Adrenal gland (tissue), 19 donors: Measurements from ENCODE around the gene MYH1. TPM values are rescaled to one million over a fixed set of nuclear protein-coding genes. Genes with fewer than 3 reads are reported as not detected.

Source experiments
- DNase-seq, 7 donors: peaks; one replicate each; pipeline ENCODE4 v3.0.0-alpha.2; 2019 to 2020
- H3K27ac ChIP-seq, 5 donors: fragments of 200-600 bp; sonication (generic) in 4 of 5; 1 replicate in 3 of 5; 2 replicates in 2 of 5; pipeline versions ENCODE4 v1.5.1 to v1.8.0; 2016 to 2020; ENCODE audit warnings: mild to moderate bottlenecking in 1 of 5
- H3K27me3 ChIP-seq: fragments of 200-600 bp; 2 replicates; pipeline ENCODE4 v1.8.0; 2021
- H3K36me3 ChIP-seq, 2 donors: fragments of 200-600 bp; replicated peaks in 1 of 2; 1 replicate in 1 of 2; 2 replicates in 1 of 2; pipeline versions ENCODE4 v1.5.1 to v1.8.0; 2018 to 2022
- H3K4me1 ChIP-seq, 2 donors: fragments of 200-600 bp; replicated peaks in 1 of 2; 1 replicate in 1 of 2; 2 replicates in 1 of 2; pipeline versions ENCODE4 v1.5.1 to v1.8.0; 2018 to 2021
- H3K4me3 ChIP-seq, 4 donors: fragments of 200-600 bp; sonication (generic) in 3 of 4; one replicate each; pipeline ENCODE4 v1.5.1; 2016 to 2018
- H3K9me3 ChIP-seq, 3 donors: fragments of 200-600 bp; sonication (generic) in 1 of 3; replicated peaks in 1 of 3; 1 replicate in 2 of 3; 2 replicates in 1 of 3; pipeline versions ENCODE4 v1.5.1 to v1.8.0; 2016 to 2021
- POLR2A ChIP-seq, 2 donors: fragments of 450-650 bp; IDR thresholded peaks; one replicate each; pipeline ENCODE4 v1.6.1; 2017; ENCODE audit warnings: antibody characterized with exemption in 2 of 2, mild to moderate bottlenecking in 2 of 2, moderate library complexity in 1 of 2
- WGBS, 4 donors: extraction: QIAGEN DNeasy Blood & Tissue Kit in 2 of 4; methylation state at CpG; one replicate each; pipeline versions ENCODE4 v1.1.5 to v1.1.7; 2013 to 2017; 5-methylcytosine and 5-hydroxymethylcytosine counted together
- intact Hi-C, 2 donors: fragments of 100-400 bp; cut with DNase I; formaldehyde crosslinking; loops; one replicate each; pipeline versions ENCODE4 v1.14.1 to v1.15.0; 2022 to 2023
- long read RNA-seq, 10 donors: library from polyadenylated mRNA in 3 of 10; unstranded in 2 of 10; stranded (forward) in 1 of 10; transcript quantifications; one replicate each; pipeline ENCODE4 v2.0.0 and lab custom pipeline, GENCODE V29; 2021 to 2026
- polyA plus RNA-seq, 3 donors: library from polyadenylated mRNA; stranded (reverse); fragments of 200-250 nt in 2 of 3; fragments of 350-450 nt in 1 of 3; fragmentation: Illumina TruSeq in 1 of 3; extraction: RNeasy Lipid Tissue Mini Kit (QIAGEN cat#74804) in 1 of 3; gene quantifications; one replicate each; pipeline ENCODE4 v1.2.3, GENCODE V29; 2013 to 2014
- total RNA-seq, 9 donors: library from RNA; depleted of rRNA in 4 of 9; stranded (reverse); fragments of >200 nt in 4 of 9; fragments of 120-200 nt in 1 of 9; fragmentation: NEBNext Ultra II Directional in 1 of 9; extraction: Animal tissue kit (Norgen Biotek cat#: 25700) in 1 of 9; gene quantifications; one replicate each; pipeline versions ENCODE4 v1.1.0 to v1.2.4, GENCODE V29; 2013 to 2023
- TF ChIP-seq, protein P1 (sequence below), 6 experiments: fragments of 450-650 bp in 4 of 6; fragments of 200-600 bp in 2 of 6; sonication (generic) in 1 of 6; IDR thresholded peaks; 1 replicate in 5 of 6; 2 replicates in 1 of 6; pipeline versions ENCODE4 v1.5.1 to v1.8.0; 2016 to 2021; ENCODE audit warnings: antibody characterized with exemption in 6 of 6, mild to moderate bottlenecking in 2 of 6, moderate library complexity in 1 of 6
- donor health status: healthy with polysubstance abuse.
- donor health status: Bipolar disorder and iron deficiency.
- donor health status: DM: yes; HTN: yes; CAD: no.
- donor health status: DM: no; HTN: no; CAD: no.
- donor health status: DM: no; HTN: no; CAD: no.
- donor health status: DM: yes; HTN: yes; CAD: no.

MYH1 gene
- total RNA-seq (1 to 10 TPM in 1 of 9 donors, not detected in 8; 1.9 TPM), polyA plus RNA-seq (under 1 TPM in 1 of 3 donors, not detected in 2; 0.07 TPM)
- long read RNA-seq, donor 1, result 0 reads
- long read RNA-seq, donor 2, result 0 reads
- long read RNA-seq, donor 3, result 0 reads
- long read RNA-seq, donor 4, result 0 reads
- long read RNA-seq, donor 5, result 0 reads
- long read RNA-seq, donor 6, result 0 reads
- long read RNA-seq, donor 7, result 0 reads
- long read RNA-seq, donor 8, result 0 reads
- long read RNA-seq, donor 9, result 0 reads
- long read RNA-seq, donor 10, result 0 reads

DNA sequence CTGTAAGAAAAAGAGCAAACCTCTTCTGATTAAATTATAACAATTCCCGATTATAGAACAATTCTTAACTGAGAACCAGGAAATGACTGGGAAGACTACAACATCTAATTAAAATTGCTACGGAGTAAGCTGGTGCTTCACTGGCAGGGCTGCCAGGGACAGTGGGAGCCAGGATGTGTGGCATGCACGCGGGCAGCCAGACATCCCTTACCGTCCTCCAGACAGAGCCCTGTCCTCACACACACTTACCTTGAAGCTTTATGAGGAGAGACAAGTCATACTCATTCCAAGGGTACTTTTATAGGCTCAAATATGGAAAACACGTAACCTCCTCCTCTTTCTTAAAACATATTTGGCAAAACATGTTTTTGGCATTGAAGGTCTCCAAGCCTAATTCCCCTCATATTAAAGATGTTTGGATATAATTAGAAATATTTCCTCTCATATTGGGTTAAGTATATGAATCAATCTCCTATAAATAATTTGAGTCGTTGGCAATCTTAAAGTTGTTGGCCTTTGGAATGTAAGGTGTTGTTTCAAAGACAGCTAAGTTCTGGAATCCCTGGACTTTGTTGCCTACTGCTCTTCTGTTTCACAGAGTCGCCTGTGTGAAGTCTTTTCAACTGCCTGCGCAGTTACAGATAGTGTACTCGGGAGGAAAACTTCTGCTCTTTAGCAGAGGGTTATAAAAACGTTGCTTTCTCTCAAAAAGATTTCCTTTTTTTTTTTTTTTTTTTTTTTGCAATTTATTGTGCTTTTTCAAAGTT is at the start of gene MYH1:
Gene MYH1 (minus strand): TSS at position 272 of the 767 bp plus-strand sequence. CDS start 1,900 bp downstream, outside the sequence.
- no peaks in the 10 kb centered on the region for H3K27me3 ChIP-seq
- no peaks in the 10 kb centered on the region for H3K36me3 ChIP-seq
- TF ChIP-seq POLR2A (IDR thresholded peaks at IDR 0.05), result no peak
- TF ChIP-seq, protein P1, sequence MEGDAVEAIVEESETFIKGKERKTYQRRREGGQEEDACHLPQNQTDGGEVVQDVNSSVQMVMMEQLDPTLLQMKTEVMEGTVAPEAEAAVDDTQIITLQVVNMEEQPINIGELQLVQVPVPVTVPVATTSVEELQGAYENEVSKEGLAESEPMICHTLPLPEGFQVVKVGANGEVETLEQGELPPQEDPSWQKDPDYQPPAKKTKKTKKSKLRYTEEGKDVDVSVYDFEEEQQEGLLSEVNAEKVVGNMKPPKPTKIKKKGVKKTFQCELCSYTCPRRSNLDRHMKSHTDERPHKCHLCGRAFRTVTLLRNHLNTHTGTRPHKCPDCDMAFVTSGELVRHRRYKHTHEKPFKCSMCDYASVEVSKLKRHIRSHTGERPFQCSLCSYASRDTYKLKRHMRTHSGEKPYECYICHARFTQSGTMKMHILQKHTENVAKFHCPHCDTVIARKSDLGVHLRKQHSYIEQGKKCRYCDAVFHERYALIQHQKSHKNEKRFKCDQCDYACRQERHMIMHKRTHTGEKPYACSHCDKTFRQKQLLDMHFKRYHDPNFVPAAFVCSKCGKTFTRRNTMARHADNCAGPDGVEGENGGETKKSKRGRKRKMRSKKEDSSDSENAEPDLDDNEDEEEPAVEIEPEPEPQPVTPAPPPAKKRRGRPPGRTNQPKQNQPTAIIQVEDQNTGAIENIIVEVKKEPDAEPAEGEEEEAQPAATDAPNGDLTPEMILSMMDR (IDR thresholded peaks at IDR 0.05), result no peak
- H3K4me1 ChIP-seq, result no peaks in the 10 kb centered on the region
- 61 to 69% (median 66%) methylated on average over 11 of the region's 11 CpGs for WGBS, 4 donors
- intact Hi-C loops, result no loop called here
- no peaks in the 10 kb centered on the region for H3K9me3 ChIP-seq
- no peak within 1 kb of the TSS for H3K27ac ChIP-seq
- H3K4me3 ChIP-seq, result no peak within 1 kb of the TSS
- no peak for DNase-seq

DNA sequence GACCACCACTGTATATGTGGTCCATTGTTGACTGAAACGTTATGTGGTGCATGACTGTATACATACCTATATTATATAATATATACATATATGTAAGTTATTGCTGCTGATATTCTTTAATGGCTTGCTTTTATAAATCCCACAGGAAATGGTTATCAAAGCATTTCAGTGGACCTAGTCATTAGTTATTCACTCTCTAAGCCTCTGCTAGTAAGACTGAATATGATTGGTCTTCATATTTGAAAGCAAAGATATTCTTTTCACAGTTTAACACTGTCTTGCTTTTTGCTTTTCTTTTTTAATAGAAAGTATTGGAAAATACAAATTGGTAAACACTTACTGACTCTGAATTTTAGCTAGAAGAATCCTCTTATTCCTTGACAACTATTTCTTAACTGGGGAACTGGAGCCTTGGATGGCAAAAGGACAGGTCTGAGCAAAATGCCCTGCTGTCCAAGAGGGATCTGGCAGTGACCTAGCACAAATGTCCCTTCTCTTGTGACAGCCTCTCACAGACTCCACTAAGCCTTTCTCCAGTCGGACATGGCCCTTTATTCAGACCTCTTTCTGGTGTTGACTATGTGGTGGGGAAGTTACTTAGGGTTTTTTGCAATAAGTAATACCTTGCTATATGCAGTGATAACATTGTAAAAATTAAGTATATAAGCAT is 45.8 kb upstream of the MYH1 start:
- 56 to 75% (median 62%) methylated on average over 2 of the region's 2 CpGs for WGBS, 4 donors

DNA sequence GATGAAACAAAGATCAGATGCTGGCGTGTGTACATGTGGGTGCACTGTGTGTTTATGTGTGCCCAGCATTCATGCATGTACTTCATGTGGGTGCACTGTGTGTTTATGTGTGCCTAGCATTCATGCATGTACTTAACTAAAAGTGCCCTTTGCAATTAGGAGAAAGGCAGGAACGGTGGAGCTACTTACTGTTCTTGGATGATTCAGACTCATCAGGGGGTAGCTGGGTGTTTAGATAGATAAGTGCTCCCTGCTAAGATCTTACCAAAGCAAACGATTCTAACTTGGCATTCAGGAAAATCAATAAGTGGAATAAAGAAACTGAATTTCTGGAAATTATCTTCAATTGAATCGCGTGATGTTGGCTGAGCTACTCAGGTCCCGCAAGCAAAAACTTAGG is 39.7 kb upstream of the MYH1 start:
- H3K4me1 ChIP-seq, result no peaks in the 10 kb centered on the region
- TF ChIP-seq POLR2A (IDR thresholded peaks at IDR 0.05), result no peak
- TF ChIP-seq, protein P1 (IDR thresholded peaks at IDR 0.05), result no peak
- H3K27ac ChIP-seq, result no peak overlapping the region
- intact Hi-C loops, result loop anchor here in 1 of 2 donors (10.0 kb wide), 1 partner anchor 143 kb away; no protein-coding TSS in a partner anchor
- WGBS, 4 donors, result 74 to 81% (median 76%) methylated on average over 6 of the region's 6 CpGs
- no peak for DNase-seq
- H3K36me3 ChIP-seq, result no peaks in the 10 kb centered on the region
- no peaks in the 10 kb centered on the region for H3K9me3 ChIP-seq
- H3K27me3 ChIP-seq, result no peaks in the 10 kb centered on the region
- no peak overlapping the region for H3K4me3 ChIP-seq

More for the DNA sequence above, 45.8 kb upstream of the MYH1 start:
- no peak overlapping the region for H3K27ac ChIP-seq
- H3K36me3 ChIP-seq, result no peaks in the 10 kb centered on the region
- H3K9me3 ChIP-seq, result no peaks in the 10 kb centered on the region
- H3K4me1 ChIP-seq, result no peaks in the 10 kb centered on the region
- TF ChIP-seq, protein P1 (IDR thresholded peaks at IDR 0.05), result no peak
- TF ChIP-seq POLR2A (IDR thresholded peaks at IDR 0.05), result no peak
- H3K27me3 ChIP-seq, result no peaks in the 10 kb centered on the region
- no peak for DNase-seq
- H3K4me3 ChIP-seq, result no peak overlapping the region
- intact Hi-C loops, result no loop called here

DNA sequence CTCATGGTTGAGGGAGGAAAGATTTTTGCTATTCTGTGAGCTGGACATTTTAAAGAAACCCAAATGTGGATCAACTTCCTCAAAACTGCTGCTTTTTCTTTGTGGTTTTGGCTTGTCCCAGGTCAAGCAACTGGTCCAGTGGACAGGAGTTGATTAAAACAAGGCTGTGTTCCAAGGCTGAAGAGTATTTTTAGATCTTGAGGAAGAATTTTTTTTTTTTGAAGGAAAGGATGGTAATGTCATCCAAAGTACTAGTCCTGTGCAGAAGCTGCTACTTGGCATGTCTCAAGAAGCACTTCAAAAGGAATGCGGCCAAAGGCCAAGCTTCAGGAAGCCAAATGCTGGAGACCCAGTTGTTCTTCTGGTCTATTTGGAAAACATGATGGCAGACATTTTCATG is 39.1 kb upstream of the MYH1 start:
- Histone ChIP-seq H3K4me3 (no peak overlapping the region), H3K4me1 (no peaks in the 10 kb centered on the region), H3K27ac (no peak overlapping the region), H3K9me3 (no peaks in the 10 kb centered on the region), H3K27me3 (no peaks in the 10 kb centered on the region), H3K36me3 (no peaks in the 10 kb centered on the region)
- TF ChIP-seq POLR2A (IDR thresholded peaks at IDR 0.05), result no peak
- TF ChIP-seq, protein P1 (IDR thresholded peaks at IDR 0.05), result no peak
- WGBS, 4 donors, result 50 to 71% (median 66%) methylated on average over 1 of the region's 1 CpG
- intact Hi-C loops, result loop anchor here in 1 of 2 donors (10.0 kb wide), 1 partner anchor 143 kb away; no protein-coding TSS in a partner anchor
- no peak for DNase-seq
